ENCODE results near the gene ACTG1. TPM values are rescaled to one million over a fixed set of nuclear protein-coding genes. Genes with fewer than 3 reads are reported as not detected.

The ACTG1 gene
- total and polyA plus RNA-seq, 4 donors, result 347 to 1,699 (median 1,282) TPM

DNA sequence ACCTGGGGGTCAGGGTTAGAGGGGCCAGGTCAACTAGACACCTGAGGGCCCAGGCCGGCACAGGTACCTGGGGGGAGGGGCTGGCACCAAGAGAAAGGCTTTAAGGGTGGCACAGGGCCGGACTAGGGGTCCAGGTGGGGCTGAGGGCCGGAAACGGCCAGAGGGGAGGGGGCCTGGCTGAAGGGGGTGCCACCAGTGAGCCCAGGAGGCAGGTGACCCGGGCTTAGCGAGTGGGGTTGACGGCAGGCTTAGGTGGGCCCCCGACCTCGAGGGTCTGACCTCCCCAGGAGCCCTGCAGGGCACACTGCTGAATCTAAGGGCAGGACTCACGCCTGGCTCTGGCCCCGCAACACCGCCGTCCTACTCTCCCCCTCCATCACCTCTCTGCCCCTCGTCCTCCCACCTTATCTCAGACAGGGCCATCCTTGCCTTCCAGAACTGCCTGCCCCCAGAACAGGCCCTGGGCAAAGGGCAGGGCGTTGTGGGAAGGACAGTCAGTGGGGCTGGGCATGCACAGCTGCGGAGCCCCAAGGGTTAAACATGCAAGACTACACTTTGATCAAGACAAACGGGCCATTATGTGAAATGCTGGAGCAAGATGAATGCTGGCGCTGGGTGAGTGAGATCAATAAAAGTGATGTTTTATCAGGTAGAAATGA lies 44.4 kb downstream of the ACTG1 start (continued):
- TF ChIP-seq, protein P1, sequence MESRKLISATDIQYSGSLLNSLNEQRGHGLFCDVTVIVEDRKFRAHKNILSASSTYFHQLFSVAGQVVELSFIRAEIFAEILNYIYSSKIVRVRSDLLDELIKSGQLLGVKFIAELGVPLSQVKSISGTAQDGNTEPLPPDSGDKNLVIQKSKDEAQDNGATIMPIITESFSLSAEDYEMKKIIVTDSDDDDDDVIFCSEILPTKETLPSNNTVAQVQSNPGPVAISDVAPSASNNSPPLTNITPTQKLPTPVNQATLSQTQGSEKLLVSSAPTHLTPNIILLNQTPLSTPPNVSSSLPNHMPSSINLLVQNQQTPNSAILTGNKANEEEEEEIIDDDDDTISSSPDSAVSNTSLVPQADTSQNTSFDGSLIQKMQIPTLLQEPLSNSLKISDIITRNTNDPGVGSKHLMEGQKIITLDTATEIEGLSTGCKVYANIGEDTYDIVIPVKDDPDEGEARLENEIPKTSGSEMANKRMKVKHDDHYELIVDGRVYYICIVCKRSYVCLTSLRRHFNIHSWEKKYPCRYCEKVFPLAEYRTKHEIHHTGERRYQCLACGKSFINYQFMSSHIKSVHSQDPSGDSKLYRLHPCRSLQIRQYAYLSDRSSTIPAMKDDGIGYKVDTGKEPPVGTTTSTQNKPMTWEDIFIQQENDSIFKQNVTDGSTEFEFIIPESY (IDR thresholded peaks at IDR 0.05), result no peak

GRCh38 chr17:81466564-81467472 lies 45.8 kb downstream of the ACTG1 start:
- 90% methylated on average over 33 of the region's 33 CpGs for WGBS

DNA sequence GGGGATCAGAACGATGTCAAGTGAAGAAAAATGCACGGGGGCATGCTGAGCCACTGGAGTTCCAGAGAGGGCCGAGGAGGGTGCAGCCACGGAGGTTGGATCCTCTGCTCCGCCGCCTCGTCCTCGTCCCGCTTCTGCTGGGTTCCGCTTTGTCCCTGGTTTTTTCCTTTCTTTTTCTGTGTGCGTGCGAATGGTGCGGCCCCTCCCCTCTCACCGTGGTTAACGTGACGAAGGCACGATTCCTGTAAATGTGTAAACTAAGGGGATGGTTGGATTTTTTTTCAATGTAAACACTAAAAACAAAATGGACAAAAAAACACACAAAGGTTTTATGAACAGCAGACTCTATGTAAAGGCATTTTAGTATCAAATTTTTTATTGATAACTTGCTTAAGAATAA lies 46.7 kb downstream of the ACTG1 start:
- H3K4me1 ChIP-seq (ENCODE audit: control insufficient read depth in 4 of 4, insufficient read depth in 4 of 4, low read length in 3 of 4), result no peaks in the 10 kb centered on the region
- no peaks in the 10 kb centered on the region for H3K9me3 ChIP-seq (ENCODE audit: control insufficient read depth in 4 of 4, low read length in 3 of 4)
- H3K27ac ChIP-seq (ENCODE audit: low read depth in 1 of 2, low read length in 2 of 2), result no peak overlapping the region
- H3K4me3 ChIP-seq (ENCODE audit: low read depth in 1 of 3, low read length in 3 of 3), result no peak overlapping the region
- WGBS, result 95% methylated on average over 17 of the region's 17 CpGs
- H3K9ac ChIP-seq (ENCODE audit: low read depth in 1 of 2, low read length in 2 of 2), result no peak overlapping the region
- peaks cover 0 to 12% (median under 1%) of the 10 kb centered on the region in 4 donors for H3K36me3 ChIP-seq (ENCODE audit: control insufficient read depth in 4 of 4, insufficient read depth in 3 of 4, low read depth in 1 of 4, low read length in 3 of 4)
- no peak for DNase-seq (ENCODE audit: low spot score)
- H3K27me3 ChIP-seq (ENCODE audit: control insufficient read depth in 4 of 4, insufficient read depth in 4 of 4, low read length in 3 of 4), result no peaks in the 10 kb centered on the region
- TF ChIP-seq GABPA (IDR thresholded peaks at IDR 0.05 in 1 of 2, conservative IDR thresholded peaks at IDR 0.05 in 1 of 2), result no peak
- TF ChIP-seq JUND (IDR thresholded peaks at IDR 0.05), result no peak
- no peak for TF ChIP-seq HNF4A (conservative IDR thresholded peaks at IDR 0.05)
- TF ChIP-seq HNF4G (IDR thresholded peaks at IDR 0.05), result no peak
- no peak for TF ChIP-seq FOXA1 (IDR thresholded peaks at IDR 0.05)
- TF ChIP-seq RXRA (IDR thresholded peaks at IDR 0.05), result no peak
- no peak for TF ChIP-seq CTCF (IDR thresholded peaks at IDR 0.05; ENCODE audit: low read depth, low read length, missing input control)
- TF ChIP-seq MAX (IDR thresholded peaks at IDR 0.05), result no peak
- TF ChIP-seq EGR1 (IDR thresholded peaks at IDR 0.05; ENCODE audit: low read depth in 2 of 2), result no peak
- TF ChIP-seq REST (IDR thresholded peaks at IDR 0.05), result no peak
- TF ChIP-seq YY1 (IDR thresholded peaks at IDR 0.05), result no peak

More at GRCh38 chr17:81466564-81467472, 45.8 kb downstream of the ACTG1 start:
- no peak for DNase-seq (ENCODE audit: low spot score)
- Histone ChIP-seq H3K9me3 (ENCODE audit: control insufficient read depth in 4 of 4, low read length in 3 of 4) (no peaks in the 10 kb centered on the region), H3K9ac (ENCODE audit: low read depth in 1 of 2, low read length in 2 of 2) (no peak overlapping the region), H3K27me3 (ENCODE audit: control insufficient read depth in 4 of 4, insufficient read depth in 4 of 4, low read length in 3 of 4) (no peaks in the 10 kb centered on the region), H3K4me3 (ENCODE audit: low read depth in 1 of 3, low read length in 3 of 3) (no peak overlapping the region), H3K27ac (ENCODE audit: low read depth in 1 of 2, low read length in 2 of 2) (no peak overlapping the region), H3K36me3 (ENCODE audit: control insufficient read depth in 4 of 4, insufficient read depth in 3 of 4, low read depth in 1 of 4, low read length in 3 of 4) (peaks cover 0 to 12% (median 0%) of the 10 kb centered on the region in 4 donors), H3K4me1 (ENCODE audit: control insufficient read depth in 4 of 4, insufficient read depth in 4 of 4, low read length in 3 of 4) (no peaks in the 10 kb centered on the region)
- no peak for TF ChIP-seq HNF4A (conservative IDR thresholded peaks at IDR 0.05)
- TF ChIP-seq GABPA (IDR thresholded peaks at IDR 0.05 in 1 of 2, conservative IDR thresholded peaks at IDR 0.05 in 1 of 2), result no peak
- TF ChIP-seq TAF1 (conservative IDR thresholded peaks at IDR 0.05), result no peak
- TF ChIP-seq FOXA1 (IDR thresholded peaks at IDR 0.05), result no peak
- TF ChIP-seq SP1 (IDR thresholded peaks at IDR 0.05), result no peak
- TF ChIP-seq NR2F2 (IDR thresholded peaks at IDR 0.05), result no peak
- no peak for TF ChIP-seq RAD21 (IDR thresholded peaks at IDR 0.05)
- TF ChIP-seq, protein P2, sequence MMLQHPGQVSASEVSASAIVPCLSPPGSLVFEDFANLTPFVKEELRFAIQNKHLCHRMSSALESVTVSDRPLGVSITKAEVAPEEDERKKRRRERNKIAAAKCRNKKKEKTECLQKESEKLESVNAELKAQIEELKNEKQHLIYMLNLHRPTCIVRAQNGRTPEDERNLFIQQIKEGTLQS (IDR thresholded peaks at IDR 0.05), result no peak
- no peak for TF ChIP-seq RXRA (IDR thresholded peaks at IDR 0.05)
- no peak for TF ChIP-seq EGR1 (IDR thresholded peaks at IDR 0.05; ENCODE audit: low read depth in 2 of 2)
- TF ChIP-seq, protein P1 (IDR thresholded peaks at IDR 0.05), result no peak
